B cell (primary cell): ENCODE data around the gene CYP2W1. TPM values are rescaled to one million over a fixed set of nuclear protein-coding genes. Genes with fewer than 3 reads are reported as not detected.
A peak's percentile ranks its signal among the peaks of the same experiment; 100 is the strongest.

ENCODE experiments used
- ATAC-seq: fragments of 200-7000 bp; cut with Tn5 transposase; one replicate; pipeline ENCODE4 v1.10.0; 2021; ENCODE audit warnings: low read depth, mild to moderate bottlenecking, moderate number of reproducible peaks, moderate library complexity
- CTCF ChIA-PET: fragments of 350-600 bp; sonication (Branson Sonifier 250); formaldehyde crosslinking; loops from one replicate; lab custom pipeline; 2021; ENCODE audit warnings: antibody characterized with exemption, inconsistent platforms; lab: Charles Lee
- POLR2A ChIA-PET: fragments of 350-600 bp; sonication (Branson Sonifier 250); formaldehyde crosslinking; loops from one replicate; lab custom pipeline; 2021; ENCODE audit warnings: antibody characterized with exemption; lab: Charles Lee
- DNase-seq: peaks from one replicate; pipeline ENCODE4 v3.0.0; 2013
- H2AFZ ChIP-seq: 2 replicates; pipeline ENCODE4 v1.6.1; 2012; ENCODE audit warnings: mild to moderate bottlenecking, low read depth, low read length; ENCODE audit not compliant: insufficient read depth, poor library complexity, severe bottlenecking
- H3K27ac ChIP-seq, 2 donors: 1 replicate in 1 of 2; 2 replicates in 1 of 2; pipeline ENCODE4 v1.5.1; 2012 to 2013; ENCODE audit warnings: low read length in 2 of 2, mild to moderate bottlenecking in 2 of 2, moderate library complexity in 1 of 2
- H3K27me3 ChIP-seq, 4 experiments: fragments of 200-600 bp in 1 of 4; sonication (generic) in 1 of 4; replicated peaks in 1 of 4; 1 replicate in 2 of 4; 2 replicates in 2 of 4; pipeline versions ENCODE4 v1.6.1 to v1.7.0; 2013 to 2016; ENCODE audit warnings: low read length in 3 of 4, mild to moderate bottlenecking in 2 of 4, mixed read lengths in 1 of 4, moderate library complexity in 1 of 4; ENCODE audit not compliant: insufficient read depth in 4 of 4, control insufficient read depth in 3 of 4; ENCODE audit errors: control extremely low read depth in 1 of 4
- H3K36me3 ChIP-seq, 2 experiments: replicated peaks in 1 of 2; 1 replicate in 1 of 2; 2 replicates in 1 of 2; pipeline versions ENCODE4 v1.6.1 to v1.7.1; 2013; ENCODE audit warnings: low read length in 1 of 2; ENCODE audit not compliant: insufficient read depth in 2 of 2, control insufficient read depth in 1 of 2; ENCODE audit errors: control extremely low read depth in 1 of 2, extremely low read depth in 1 of 2
- H3K4me1 ChIP-seq, 2 donors: fragments of 200-600 bp in 1 of 2; sonication (generic) in 1 of 2; 1 replicate in 1 of 2; 2 replicates in 1 of 2; pipeline versions ENCODE4 v1.5.1 to v1.6.1; 2013 to 2017; ENCODE audit warnings: low read length in 2 of 2; ENCODE audit not compliant: control insufficient read depth in 2 of 2, insufficient read depth in 2 of 2
- H3K4me2 ChIP-seq: replicated peaks from 2 replicates; pipeline ENCODE3; 2012; ENCODE audit warnings: mild to moderate bottlenecking, low read depth, low read length; ENCODE audit not compliant: poor library complexity, severe bottlenecking
- H3K4me3 ChIP-seq, 5 experiments: fragments of 200-600 bp in 1 of 5; sonication (generic) in 1 of 5; 1 replicate in 3 of 5; 2 replicates in 2 of 5; pipeline versions ENCODE4 v1.5.1 to v1.7.0; 2011 to 2016; ENCODE audit warnings: low read length in 4 of 5, mild to moderate bottlenecking in 4 of 5, low read depth in 2 of 5, control low read depth in 1 of 5, moderate library complexity in 1 of 5; ENCODE audit not compliant: insufficient read depth in 1 of 5; ENCODE audit errors: control extremely low read depth in 1 of 5, extremely low read depth in 1 of 5
- H3K79me2 ChIP-seq: fragments of 200-600 bp; sonication (generic); one replicate; pipeline ENCODE4 v1.6.0; 2016; ENCODE audit warnings: low read length; ENCODE audit not compliant: control insufficient read depth, insufficient read depth
- H3K9ac ChIP-seq: fragments of 200-600 bp; sonication (generic); 2 replicates; pipeline ENCODE4 v1.6.1; 2017; ENCODE audit warnings: mild to moderate bottlenecking, low read length, moderate library complexity
- H3K9me3 ChIP-seq, 3 donors: one replicate each; pipeline versions ENCODE4 v1.6.1 to v1.7.1; 2013; ENCODE audit warnings: low read length in 2 of 3; ENCODE audit not compliant: control insufficient read depth in 2 of 3, insufficient read depth in 1 of 3; ENCODE audit errors: control extremely low read depth in 1 of 3
- H4K20me1 ChIP-seq: 2 replicates; pipeline ENCODE4 v1.6.0; 2012; ENCODE audit warnings: mild to moderate bottlenecking, low read length; ENCODE audit not compliant: insufficient read depth, control insufficient read depth, poor library complexity, severe bottlenecking
- H3K27ac Mint-ChIP-seq: one replicate; pipeline ENCODE4 v1.8.0; 2021; ENCODE audit warnings: mixed read lengths
- H3K27me3 Mint-ChIP-seq: one replicate; pipeline ENCODE4 v1.8.0; 2021; ENCODE audit warnings: mixed read lengths
- H3K4me1 Mint-ChIP-seq: one replicate; pipeline ENCODE4 v1.8.0; 2021; ENCODE audit warnings: mixed read lengths
- H3K4me3 Mint-ChIP-seq: one replicate; pipeline ENCODE4 v1.8.0; 2021; ENCODE audit warnings: mixed read lengths
- H3K9me3 Mint-ChIP-seq: one replicate; pipeline ENCODE4 v1.8.0; 2022; ENCODE audit warnings: mixed read lengths; ENCODE audit not compliant: insufficient read depth
- CTCF ChIP-seq: fragments of 200-600 bp; IDR thresholded peaks from one replicate; pipeline ENCODE4 v1.8.0; 2022; ENCODE audit warnings: antibody characterized with exemption, mild to moderate bottlenecking
- EZH2 ChIP-seq: IDR thresholded peaks from 2 replicates; pipeline ENCODE4 v1.6.1; 2012; ENCODE audit warnings: borderline replicate concordance, low read depth, mild to moderate bottlenecking, moderate library complexity, low read length; ENCODE audit not compliant: insufficient read depth, poor library complexity, severe bottlenecking
- WGBS: methylation state at CpG from one replicate; pipeline ENCODE4 v1.1.5; 2013; ENCODE audit warnings: missing lambda C conversion rate; ENCODE audit not compliant: insufficient coverage; 5-methylcytosine and 5-hydroxymethylcytosine counted together
- intact Hi-C: fragments of 100-400 bp; cut with micrococcal nuclease; formaldehyde crosslinking; loops from one replicate; pipeline ENCODE4 v1.10.0; 2022
- polyA plus RNA-seq: library from polyadenylated mRNA; depleted of rRNA; stranded (reverse); fragments of >200 nt; gene quantifications from 2 replicates; pipeline ENCODE4 v1.2.3, GENCODE V29; 2012
- total RNA-seq, 2 donors: library from RNA; stranded (reverse); fragments of 120-200 nt in 1 of 2; gene quantifications; 1 replicate in 1 of 2; 2 replicates in 1 of 2; pipeline versions ENCODE4 v1.2.3 to v1.2.4, GENCODE V29; 2013 to 2022

CYP2W1 gene
- total and polyA plus RNA-seq, 2 donors (not counting 1 experiment from before 2014, with no cell fraction given), result not detected

GRCh38 chr7:1028044-1028770 is 45.2 kb downstream of the CYP2W1 start:
- Mint-ChIP-seq H3K4me1 (peaks cover 64% of the 10 kb centered on the region), H3K9me3 (no peaks in the 10 kb centered on the region), H3K27me3 (peaks cover 3% of the 10 kb centered on the region), H3K4me3 (peak overlapping the region; percentile 89), H3K27ac (peak overlapping the region; percentile 82)
- TF ChIP-seq CTCF (no peak), EZH2 (no peak)
- peak overlapping the region; percentile 47 to 56 for H3K27ac ChIP-seq
- peak overlapping the region in 4 of 5 experiments; percentile 50 to 65 (median 58) for H3K4me3 ChIP-seq
- peaks cover 0 to 4% (median 1%) of the 10 kb centered on the region in 4 experiments for H3K27me3 ChIP-seq
- H3K4me1 ChIP-seq, result peaks cover 59 to 72% of the 10 kb centered on the region in 2 donors
- peaks cover 32% of the 10 kb centered on the region for H3K79me2 ChIP-seq
- under 1% methylated on average over 76 of the region's 77 CpGs for WGBS
- CTCF ChIA-PET, result interaction anchor here (0.7 to 1.7 kb wide), 5 partner anchors 35 to 58 kb away, joined by 3 to 6 read pairs (median 4); no protein-coding TSS in a partner anchor
- POLR2A ChIA-PET, result interaction anchor here (1.5 to 2.3 kb wide), 2 partner anchors 16 to 38 kb away, joined by 3 to 7 read pairs; partner anchors contain the start of gene GPR146
- ATAC-seq (peak; percentile 53), DNase-seq (peak; percentile 89)
- H3K9me3 ChIP-seq, result peaks cover 0 to 18% (median 0%) of the 10 kb centered on the region in 3 donors
- peak overlapping the region; percentile 75 for H3K9ac ChIP-seq
- peaks cover 0 to 8% of the 10 kb centered on the region in 2 experiments for H3K36me3 ChIP-seq
- peaks cover 29% of the 10 kb centered on the region for H4K20me1 ChIP-seq
- intact Hi-C loops, result loop anchor here (1.0 to 2.0 kb wide), 4 partner anchors 24 to 132 kb away; partner anchors contain the start of gene ZFAND2A
- H2AFZ ChIP-seq, result peak overlapping the region; percentile 72
- peak overlapping the region; percentile 97 for H3K4me2 ChIP-seq
